Stimulated activated naive B cell treated with anti-CD40 and anti-IgM and Interleukin-4, amounts not matched to agents 10 μg/mL and 1 μg/mL and 100 μg/mL, for 72 hours (primary cell): ENCODE results near the gene ZCCHC2.

Experiments
- ATAC-seq, 2 donors: fragments of 150-1000 bp; cut with Tn5 transposase; replicated peaks; 2 replicates each; pipeline ENCODE4 v1.10.0; 2021; ENCODE audit warnings: moderate library complexity in 1 of 2
- DNase-seq: peaks from one replicate; pipeline ENCODE4 v3.0.0; 2021
- H3K27ac Mint-ChIP-seq: one replicate; pipeline ENCODE4 v1.8.0; 2022; ENCODE audit warnings: mild to moderate bottlenecking, mixed read lengths
- H3K27me3 Mint-ChIP-seq, 2 donors: one replicate each; pipeline ENCODE4 v1.8.0; 2022; ENCODE audit warnings: mixed read lengths in 2 of 2
- H3K36me3 Mint-ChIP-seq, 2 donors: one replicate each; pipeline ENCODE4 v1.8.0; 2022; ENCODE audit warnings: mixed read lengths in 2 of 2, mild to moderate bottlenecking in 1 of 2
- H3K4me1 Mint-ChIP-seq, 2 donors: one replicate each; pipeline ENCODE4 v1.8.0; 2022; ENCODE audit warnings: mixed read lengths in 2 of 2, mild to moderate bottlenecking in 1 of 2
- H3K4me3 Mint-ChIP-seq, 2 donors: one replicate each; pipeline ENCODE4 v1.8.0; 2022; ENCODE audit warnings: mild to moderate bottlenecking in 2 of 2, mixed read lengths in 2 of 2, moderate library complexity in 1 of 2
- H3K9me3 Mint-ChIP-seq, 2 donors: one replicate each; pipeline ENCODE4 v1.8.0; 2022; ENCODE audit warnings: mixed read lengths in 2 of 2, mild to moderate bottlenecking in 1 of 2

The ZCCHC2 gene

DNA sequence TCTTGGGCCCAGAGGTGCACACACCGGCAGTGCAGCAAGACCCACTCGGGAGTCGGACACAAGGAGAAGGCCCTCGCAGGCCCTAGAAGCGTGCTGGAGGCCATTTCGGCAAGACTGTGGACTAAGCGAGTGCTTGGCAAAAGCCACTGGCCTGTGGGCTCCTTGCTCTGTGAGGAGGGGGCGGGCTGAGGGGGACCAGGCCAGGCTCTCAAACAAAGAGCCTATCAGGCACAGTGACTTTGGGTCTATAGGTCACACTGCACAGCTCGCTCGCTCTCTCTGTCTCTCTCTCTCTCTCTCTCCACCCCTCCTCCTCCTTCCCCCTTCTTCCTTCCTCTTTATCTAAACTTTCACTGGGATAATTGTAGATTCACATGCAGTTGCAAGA, 23.6 kb upstream of the ZCCHC2 start:
- H3K27ac Mint-ChIP-seq = no peak overlapping the region
- no peaks in the 10 kb centered on the region for H3K9me3 Mint-ChIP-seq
- ATAC-seq (no peak), DNase-seq (no peak)
- peaks cover 10 to 17% of the 10 kb centered on the region in 2 donors for H3K4me1 Mint-ChIP-seq
- H3K4me3 Mint-ChIP-seq = no peak overlapping the region
- H3K27me3 Mint-ChIP-seq = peaks cover 0 to 6% of the 10 kb centered on the region in 2 donors
- H3K36me3 Mint-ChIP-seq = peaks cover 0 to 2% of the 10 kb centered on the region in 2 donors

DNA sequence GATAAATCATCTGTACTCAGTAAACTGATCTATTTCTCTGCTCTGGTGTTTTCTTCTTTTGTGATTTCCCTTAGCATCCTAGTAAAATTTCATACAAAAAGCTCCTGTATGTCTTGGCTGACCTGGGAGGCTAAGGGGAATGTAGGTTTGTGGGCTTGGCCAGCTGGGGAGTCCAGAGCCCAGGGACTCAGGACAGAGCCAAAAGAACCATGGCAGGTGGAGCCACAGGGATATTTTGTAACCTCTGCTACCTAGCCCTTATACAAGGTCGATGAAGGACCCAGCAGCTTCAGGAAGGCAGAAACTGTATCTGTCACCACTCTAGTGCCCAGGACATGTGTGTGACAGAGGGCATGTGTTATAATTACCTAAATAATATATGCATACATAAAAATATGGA, 22.7 kb upstream of the ZCCHC2 start:
- peak overlapping the region; percentile 62 for H3K27ac Mint-ChIP-seq
- peaks cover 0 to 2% of the 10 kb centered on the region in 2 donors for H3K36me3 Mint-ChIP-seq
- peaks cover 0 to 6% of the 10 kb centered on the region in 2 donors for H3K27me3 Mint-ChIP-seq
- H3K4me1 Mint-ChIP-seq = peaks cover 11 to 19% of the 10 kb centered on the region in 2 donors
- no peak for ATAC-seq
- H3K9me3 Mint-ChIP-seq = no peaks in the 10 kb centered on the region
- DNase-seq = no peak
- no peak overlapping the region for H3K4me3 Mint-ChIP-seq

- Mint-ChIP-seq H3K27me3 (peaks cover 0 to under 1% of the 10 kb centered on the region in 2 donors), H3K36me3 (peaks cover 0 to 2% of the 10 kb centered on the region in 2 donors), H3K4me1 (peaks cover 18 to 28% of the 10 kb centered on the region in 2 donors), H3K27ac (no peak overlapping the region), H3K9me3 (no peaks in the 10 kb centered on the region), H3K4me3 (no peak overlapping the region)
- ATAC-seq = no peak
- no peak for DNase-seq
These were observed 21.7 kb upstream of the ZCCHC2 start for GRCh38 chr18:62500966-62501591.

DNA sequence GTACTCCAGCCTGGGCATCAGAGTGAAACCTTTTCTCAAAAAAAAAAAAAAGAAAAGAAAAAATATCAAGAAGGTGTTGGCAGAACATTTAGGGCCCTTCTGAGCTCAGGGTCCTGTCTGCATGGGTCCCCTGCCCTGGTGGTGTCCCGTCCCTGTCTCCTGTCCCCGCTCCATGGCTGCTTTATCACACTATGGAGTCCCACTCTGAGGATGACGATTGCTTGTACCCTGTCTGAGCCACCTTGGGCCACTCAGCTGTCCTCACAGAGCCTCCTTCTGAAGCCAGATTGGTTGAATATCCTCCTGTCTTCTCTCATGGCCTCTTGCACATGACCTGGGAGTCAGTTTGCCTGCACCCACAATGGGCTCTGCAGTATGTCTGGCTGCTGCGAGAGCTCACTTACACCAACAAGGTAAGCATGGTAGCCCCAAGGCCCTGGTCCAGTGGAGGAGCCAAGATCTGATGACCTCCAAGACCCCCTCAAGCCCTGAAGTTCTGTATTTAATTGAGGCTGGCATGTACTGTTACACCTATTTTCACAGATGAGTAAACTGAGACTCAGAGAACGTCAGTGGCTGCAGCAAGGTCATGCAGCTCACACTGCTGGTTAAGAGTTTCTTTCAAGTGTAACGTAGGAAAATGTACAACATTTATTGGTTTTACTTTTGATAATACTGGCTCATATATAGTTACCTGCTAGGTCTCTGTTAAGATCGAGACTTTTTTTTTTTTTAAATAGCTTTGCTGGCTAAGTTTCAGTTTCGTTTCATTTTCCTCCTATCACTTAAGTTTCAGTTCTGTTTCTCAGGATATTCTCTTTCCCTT, 16.9 kb upstream of the ZCCHC2 start:
- Mint-ChIP-seq H3K36me3 (peaks cover 2 to 4% of the 10 kb centered on the region in 2 donors), H3K9me3 (no peaks in the 10 kb centered on the region), H3K27ac (peak overlapping the region; percentile 90), H3K4me3 (peak overlapping the region; percentile 68 to 73), H3K4me1 (peaks cover 11 to 17% of the 10 kb centered on the region in 2 donors), H3K27me3 (no peaks in the 10 kb centered on the region)
- DNase-seq (no peak), ATAC-seq (peak; percentile 91)

GRCh38 chr18:62506495-62507143, 16.2 kb upstream of the ZCCHC2 start:
- Mint-ChIP-seq H3K36me3 (peaks cover 3 to 6% of the 10 kb centered on the region in 2 donors), H3K27me3 (no peaks in the 10 kb centered on the region), H3K27ac (peak overlapping the region; percentile 90), H3K4me3 (peak overlapping the region; percentile 68 to 73), H3K4me1 (peaks cover 11 to 17% of the 10 kb centered on the region in 2 donors), H3K9me3 (peaks cover under 1 to 2% of the 10 kb centered on the region in 2 donors)
- DNase-seq (no peak), ATAC-seq (peak; percentile 25)

- ATAC-seq = no peak
- no peak overlapping the region for H3K4me3 Mint-ChIP-seq
- peaks cover 11 to 17% of the 10 kb centered on the region in 2 donors for H3K4me1 Mint-ChIP-seq
- DNase-seq = no peak
- H3K27me3 Mint-ChIP-seq = no peaks in the 10 kb centered on the region
- no peak overlapping the region for H3K27ac Mint-ChIP-seq
- H3K36me3 Mint-ChIP-seq = peaks cover 16 to 29% of the 10 kb centered on the region in 2 donors
- H3K9me3 Mint-ChIP-seq = peaks cover 22 to 23% of the 10 kb centered on the region in 2 donors
These were observed 13.0 kb upstream of the ZCCHC2 start for GRCh38 chr18:62509779-62510178.

DNA sequence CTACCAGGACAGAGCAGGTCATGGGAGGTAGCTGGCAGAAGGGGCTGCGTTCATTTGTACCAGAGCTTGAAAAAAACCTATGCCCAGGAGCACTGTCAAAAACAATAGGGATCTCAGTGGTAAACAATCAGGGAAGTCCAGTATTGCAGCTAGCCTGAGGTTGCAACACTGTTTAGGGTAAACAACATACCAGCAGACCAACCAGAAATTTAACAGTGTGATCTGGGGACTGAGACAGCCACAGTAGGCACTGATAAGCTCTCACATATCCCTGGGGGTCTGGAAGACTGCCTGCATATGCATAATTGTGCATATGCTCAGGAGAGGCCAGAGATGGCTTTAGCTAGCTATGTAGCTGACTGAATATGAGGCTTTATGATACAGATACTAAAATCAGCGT, 12.0 kb upstream of the ZCCHC2 start:
- Mint-ChIP-seq H3K36me3 (peaks cover 16 to 31% of the 10 kb centered on the region in 2 donors), H3K9me3 (peaks cover 22 to 23% of the 10 kb centered on the region in 2 donors)
- no peak for ATAC-seq

DNA sequence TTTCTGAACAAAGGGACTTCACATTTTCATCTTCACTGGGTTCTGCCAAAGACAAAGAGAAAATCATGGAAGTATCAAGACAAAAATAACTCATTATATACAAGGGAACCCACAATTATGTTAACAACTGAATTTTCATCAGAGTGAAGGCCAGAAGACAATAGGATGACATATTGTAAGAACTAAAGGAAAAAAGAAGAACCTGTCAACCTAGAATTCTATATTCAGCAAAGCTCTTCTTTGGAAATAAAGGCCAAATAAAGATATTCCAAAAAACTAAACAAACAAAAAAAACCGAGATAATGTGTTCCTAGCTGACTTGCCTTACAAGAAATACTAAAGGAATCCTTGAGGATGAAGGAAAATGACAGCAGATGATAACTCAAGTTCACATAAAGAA, 10.3 kb upstream of the ZCCHC2 start:
- no peak for ATAC-seq
- DNase-seq = no peak
- Mint-ChIP-seq H3K9me3 (peaks cover 22 to 23% of the 10 kb centered on the region in 2 donors), H3K27me3 (no peaks in the 10 kb centered on the region), H3K4me3 (no peak overlapping the region), H3K27ac (no peak overlapping the region), H3K36me3 (peaks cover 16 to 31% of the 10 kb centered on the region in 2 donors), H3K4me1 (no peaks in the 10 kb centered on the region)

More for the DNA sequence above, 12.0 kb upstream of the ZCCHC2 start:
- no peak overlapping the region for H3K4me3 Mint-ChIP-seq
- H3K27ac Mint-ChIP-seq = no peak overlapping the region
- DNase-seq = no peak
- H3K4me1 Mint-ChIP-seq = peaks cover 6 to 9% of the 10 kb centered on the region in 2 donors
- H3K27me3 Mint-ChIP-seq = no peaks in the 10 kb centered on the region

- Mint-ChIP-seq H3K36me3 (peaks cover 16 to 31% of the 10 kb centered on the region in 2 donors), H3K4me3 (no peak overlapping the region), H3K9me3 (peaks cover 22 to 23% of the 10 kb centered on the region in 2 donors), H3K27ac (no peak overlapping the region), H3K27me3 (no peaks in the 10 kb centered on the region), H3K4me1 (no peaks in the 10 kb centered on the region)
- DNase-seq (no peak), ATAC-seq (no peak)
These were observed 9.8 kb upstream of the ZCCHC2 start for GRCh38 chr18:62512996-62513395.

- H3K9me3 Mint-ChIP-seq = peaks cover 22 to 23% of the 10 kb centered on the region in 2 donors
- no peak overlapping the region for H3K27ac Mint-ChIP-seq
- H3K36me3 Mint-ChIP-seq = peaks cover 16 to 31% of the 10 kb centered on the region in 2 donors
- no peak for DNase-seq
- ATAC-seq = no peak
- no peaks in the 10 kb centered on the region for H3K27me3 Mint-ChIP-seq
- peaks cover 0 to under 1% of the 10 kb centered on the region in 2 donors for H3K4me1 Mint-ChIP-seq
- no peak overlapping the region for H3K4me3 Mint-ChIP-seq
These were observed 8.3 kb upstream of the ZCCHC2 start for GRCh38 chr18:62514570-62514969.

DNA sequence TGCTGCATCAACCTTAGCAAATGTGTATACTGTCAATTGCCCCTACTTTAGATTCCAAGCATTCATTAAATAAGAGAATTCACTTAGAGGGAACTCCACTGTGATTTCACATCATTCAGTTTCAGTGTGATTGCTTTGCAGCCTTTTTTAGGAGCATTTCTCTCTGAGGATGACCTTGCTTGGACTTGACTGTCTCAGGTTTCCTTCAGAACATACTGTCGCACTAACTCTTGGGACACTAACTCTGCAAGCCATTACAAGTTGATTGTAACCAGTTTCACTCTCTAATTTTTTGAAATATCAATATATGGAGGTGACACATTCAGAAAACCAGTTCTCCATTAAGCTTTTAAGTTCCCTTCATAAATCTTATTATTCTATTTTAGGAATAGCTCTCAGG, 6.6 kb upstream of the ZCCHC2 start:
- ATAC-seq (no peak), DNase-seq (no peak)
- Mint-ChIP-seq H3K36me3 (peaks cover 19 to 27% of the 10 kb centered on the region in 2 donors), H3K27me3 (no peaks in the 10 kb centered on the region), H3K9me3 (peaks cover 22 to 23% of the 10 kb centered on the region in 2 donors), H3K27ac (no peak overlapping the region), H3K4me3 (no peak overlapping the region), H3K4me1 (peaks cover 3 to 8% of the 10 kb centered on the region in 2 donors)

- H3K27ac Mint-ChIP-seq = no peak overlapping the region
- no peak for DNase-seq
- ATAC-seq = no peak
- H3K36me3 Mint-ChIP-seq = peaks cover 6 to 10% of the 10 kb centered on the region in 2 donors
- H3K4me3 Mint-ChIP-seq = no peak overlapping the region
- peaks cover 6 to 15% of the 10 kb centered on the region in 2 donors for H3K4me1 Mint-ChIP-seq
- peaks cover 3 to 6% of the 10 kb centered on the region in 2 donors for H3K9me3 Mint-ChIP-seq
- no peaks in the 10 kb centered on the region for H3K27me3 Mint-ChIP-seq
These were observed 4.1 kb upstream of the ZCCHC2 start for GRCh38 chr18:62518460-62519375.

GRCh38 chr18:62519684-62520083, 3.1 kb upstream of the ZCCHC2 start:
- peaks cover 0 to under 1% of the 10 kb centered on the region in 2 donors for H3K9me3 Mint-ChIP-seq
- no peak overlapping the region for H3K4me3 Mint-ChIP-seq
- no peaks in the 10 kb centered on the region for H3K27me3 Mint-ChIP-seq
- ATAC-seq = no peak
- H3K4me1 Mint-ChIP-seq = peaks cover 6 to 16% of the 10 kb centered on the region in 2 donors
- peaks cover 2 to 3% of the 10 kb centered on the region in 2 donors for H3K36me3 Mint-ChIP-seq
- no peak overlapping the region for H3K27ac Mint-ChIP-seq
- no peak for DNase-seq
